ENCODE measurements around the gene CCDC77. TPM values are rescaled to one million over a fixed set of nuclear protein-coding genes. Genes with fewer than 3 reads are reported as not detected.
"Not testable (repeated sequence)": the region's sequence is repeated elsewhere in the genome, so short reads cannot be mapped to it uniquely, and the experiment has no call there.

CCDC77 gene
- total RNA-seq, 4 donors from 2014 or later, result 10.2 to 20.3 (median 12.3) TPM

DNA sequence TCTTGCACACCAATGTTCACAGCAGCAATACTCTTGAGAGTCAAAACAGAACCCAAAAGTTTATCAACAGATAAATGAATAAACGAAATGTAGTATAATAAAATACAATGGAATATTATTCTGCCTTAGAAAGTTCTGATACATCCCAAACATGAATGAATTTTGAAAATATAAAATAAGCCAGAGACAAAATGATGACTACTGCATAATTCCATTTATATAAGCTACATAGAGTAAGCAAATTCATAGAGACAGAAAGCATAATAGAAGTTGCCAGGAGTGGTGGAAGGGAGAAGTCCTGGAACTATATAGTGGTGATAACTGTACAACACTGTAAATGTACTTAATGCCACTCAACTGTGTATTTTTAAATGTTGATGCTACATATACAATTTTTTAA, 33.5 kb upstream of the CCDC77 start:
- Histone ChIP-seq H3K27ac (no peak overlapping the region), H3K9me3 (no peaks in the 10 kb centered on the region), H3K4me3 (replicated peaks in 1 of 3) (no peak overlapping the region), H3K4me1 (no peaks in the 10 kb centered on the region), H3K36me3 (peaks cover 31 to 33% of the 10 kb centered on the region in 2 donors), H3K27me3 (no peaks in the 10 kb centered on the region)
- intact Hi-C loops (cut with DNase I), result no loop called here
- no peak for DNase-seq
- TF ChIP-seq POLR2A (IDR thresholded peaks at IDR 0.05), result no peak
- TF ChIP-seq, protein P1, sequence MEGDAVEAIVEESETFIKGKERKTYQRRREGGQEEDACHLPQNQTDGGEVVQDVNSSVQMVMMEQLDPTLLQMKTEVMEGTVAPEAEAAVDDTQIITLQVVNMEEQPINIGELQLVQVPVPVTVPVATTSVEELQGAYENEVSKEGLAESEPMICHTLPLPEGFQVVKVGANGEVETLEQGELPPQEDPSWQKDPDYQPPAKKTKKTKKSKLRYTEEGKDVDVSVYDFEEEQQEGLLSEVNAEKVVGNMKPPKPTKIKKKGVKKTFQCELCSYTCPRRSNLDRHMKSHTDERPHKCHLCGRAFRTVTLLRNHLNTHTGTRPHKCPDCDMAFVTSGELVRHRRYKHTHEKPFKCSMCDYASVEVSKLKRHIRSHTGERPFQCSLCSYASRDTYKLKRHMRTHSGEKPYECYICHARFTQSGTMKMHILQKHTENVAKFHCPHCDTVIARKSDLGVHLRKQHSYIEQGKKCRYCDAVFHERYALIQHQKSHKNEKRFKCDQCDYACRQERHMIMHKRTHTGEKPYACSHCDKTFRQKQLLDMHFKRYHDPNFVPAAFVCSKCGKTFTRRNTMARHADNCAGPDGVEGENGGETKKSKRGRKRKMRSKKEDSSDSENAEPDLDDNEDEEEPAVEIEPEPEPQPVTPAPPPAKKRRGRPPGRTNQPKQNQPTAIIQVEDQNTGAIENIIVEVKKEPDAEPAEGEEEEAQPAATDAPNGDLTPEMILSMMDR (IDR thresholded peaks at IDR 0.05), result no peak
- 95 to 98% methylated on average over 1 of the region's 1 CpG for WGBS, 2 donors

DNA sequence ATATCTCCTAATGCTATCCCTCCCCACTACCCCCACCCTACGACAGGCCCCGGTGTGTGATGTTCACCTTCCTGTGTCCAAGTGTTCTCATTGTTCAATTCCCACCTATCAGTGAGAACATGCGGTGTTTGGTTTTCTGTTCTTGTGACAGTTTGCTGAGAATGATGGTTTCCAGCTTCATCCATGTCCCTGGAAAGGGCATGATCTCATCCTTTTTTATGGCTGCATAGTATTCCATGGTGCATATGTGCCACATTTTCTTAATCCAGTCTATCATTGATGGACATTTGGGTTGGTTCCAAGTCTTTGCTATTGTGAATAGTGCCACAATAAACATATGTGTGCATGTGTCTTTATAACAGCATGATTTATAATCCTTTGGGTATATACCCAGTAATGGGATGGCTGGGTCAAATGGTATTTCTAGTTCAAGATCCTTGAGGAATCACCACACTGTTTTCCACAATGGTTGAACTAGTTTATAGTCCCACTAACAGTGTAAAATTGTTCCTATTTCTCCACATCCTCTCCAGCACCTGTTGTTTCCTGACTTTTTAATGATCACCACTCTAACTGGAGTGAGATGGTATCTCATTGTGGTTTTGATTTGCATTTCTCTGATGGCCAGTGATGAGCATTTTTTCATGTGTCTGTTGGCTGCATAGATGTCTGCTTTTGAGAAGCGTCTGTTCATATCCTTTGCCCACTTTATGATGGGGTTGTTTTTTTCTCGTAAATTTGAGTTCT, 30.5 kb upstream of the CCDC77 start:
- 97 to 99% methylated on average over 5 of the region's 5 CpGs for WGBS, 2 donors
- H3K27me3 ChIP-seq; intact Hi-C loops (cut with DNase I); DNase-seq; H3K27ac ChIP-seq; H3K4me1 ChIP-seq; H3K9me3 ChIP-seq; H3K4me3 ChIP-seq (replicated peaks in 1 of 3): not testable (repeated sequence)
- H3K36me3 ChIP-seq, result peaks cover 15 to 21% of the 10 kb centered on the region in 2 donors

DNA sequence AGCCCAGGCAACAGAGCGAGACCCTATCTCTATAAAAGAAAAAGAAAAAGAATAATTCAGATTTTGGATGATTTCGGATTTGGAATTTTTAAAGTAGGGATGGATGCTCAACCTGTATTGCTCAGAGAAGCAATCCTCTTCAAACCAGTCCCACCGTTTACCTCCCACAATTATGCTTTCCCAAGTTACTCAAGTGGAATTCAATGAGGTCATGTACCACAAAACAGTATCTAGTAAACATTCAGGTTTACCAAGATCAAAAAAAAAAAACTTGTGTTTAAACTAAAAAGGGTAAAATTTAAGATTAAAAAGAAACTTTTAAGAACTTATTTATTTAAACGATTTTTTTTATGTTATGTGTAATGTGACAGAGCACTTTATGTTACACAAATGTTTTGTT, 14.8 kb upstream of the CCDC77 start:
- intact Hi-C loops (cut with DNase I), result no loop called here
- Histone ChIP-seq H3K27me3 (no peaks in the 10 kb centered on the region), H3K27ac (no peak overlapping the region), H3K9me3 (no peaks in the 10 kb centered on the region), H3K4me1 (peaks cover 18 to 28% of the 10 kb centered on the region in 2 donors), H3K4me3 (replicated peaks in 1 of 3) (no peak overlapping the region), H3K36me3 (peaks cover 17 to 26% of the 10 kb centered on the region in 2 donors)
- DNase-seq, result no peak
- 64 to 69% methylated on average over 4 of the region's 4 CpGs for WGBS, 2 donors
- TF ChIP-seq, protein P1 (IDR thresholded peaks at IDR 0.05), result no peak
- no peak for TF ChIP-seq POLR2A (IDR thresholded peaks at IDR 0.05)

DNA sequence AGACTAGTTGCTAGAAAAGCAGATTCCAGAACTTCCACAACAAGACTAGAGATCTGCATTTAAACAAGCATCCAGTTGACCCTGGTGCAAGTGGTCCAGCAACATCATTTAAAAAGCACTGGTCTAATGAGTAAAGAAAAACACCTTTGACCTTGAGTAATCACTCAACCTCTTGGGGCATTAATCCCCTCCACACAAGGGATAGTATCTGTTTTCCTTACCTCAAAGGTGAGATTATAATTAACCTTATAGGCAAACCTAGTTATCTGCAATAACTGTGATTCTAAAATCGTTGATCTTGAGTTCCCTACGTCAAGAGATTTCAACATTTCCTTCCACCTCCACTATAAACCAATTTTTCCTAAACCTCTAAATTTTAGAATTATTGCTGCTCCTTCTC, 13.4 kb upstream of the CCDC77 start:
- WGBS, 2 donors, result 1 to 3% methylated on average over 2 of the region's 2 CpGs
- intact Hi-C loops (cut with DNase I), result no loop called here
- H3K4me1 ChIP-seq, result peaks cover 18 to 28% of the 10 kb centered on the region in 2 donors
- TF ChIP-seq POLR2A (IDR thresholded peaks at IDR 0.05), result no peak
- TF ChIP-seq, protein P1 (IDR thresholded peaks at IDR 0.05), result no peak
- H3K27me3 ChIP-seq, result no peaks in the 10 kb centered on the region
- peaks cover 11 to 14% of the 10 kb centered on the region in 2 donors for H3K36me3 ChIP-seq
- DNase-seq, result no peak
- no peaks in the 10 kb centered on the region for H3K9me3 ChIP-seq
- peak overlapping the region; percentile 30 to 84 (median 82) for H3K4me3 ChIP-seq (replicated peaks in 1 of 3)
- H3K27ac ChIP-seq, result peak overlapping the region in 2 of 3 donors; percentile 92 to 94

DNA sequence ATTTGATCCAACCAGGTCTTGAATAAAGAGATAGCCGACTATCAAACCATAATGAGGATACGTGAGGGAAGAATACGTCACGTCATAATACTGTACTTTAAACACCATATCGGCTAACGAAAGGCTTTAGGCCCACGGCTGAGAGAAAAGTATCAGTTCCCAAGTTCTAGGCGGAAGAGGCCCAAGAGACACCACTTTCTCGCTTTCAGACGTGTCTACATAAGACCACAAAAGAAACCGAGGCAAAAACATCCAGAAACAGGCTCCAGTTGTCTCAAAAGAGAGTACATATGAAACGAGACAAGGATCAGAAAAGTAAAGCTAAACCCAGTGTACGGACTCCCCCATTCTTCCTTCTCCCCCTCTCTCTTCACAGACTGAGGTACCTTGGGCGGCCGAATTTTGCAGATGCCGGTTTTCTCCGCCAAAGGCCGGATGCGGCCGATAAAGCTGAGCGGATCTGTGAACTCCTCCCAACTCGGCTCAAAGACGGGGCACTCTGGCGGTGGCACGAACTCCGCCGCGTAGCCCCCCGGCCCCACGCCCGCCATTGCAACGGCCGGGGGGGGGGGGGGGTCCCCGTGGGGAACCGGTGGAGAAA, 12.8 kb upstream of the CCDC77 start:
- Histone ChIP-seq H3K27me3 (no peaks in the 10 kb centered on the region), H3K4me3 (replicated peaks in 1 of 3) (peak overlapping the region; percentile 30 to 84 (median 82)), H3K27ac (peak overlapping the region; percentile 92 to 97 (median 94)), H3K36me3 (peaks cover 8 to 9% of the 10 kb centered on the region in 2 donors), H3K9me3 (no peaks in the 10 kb centered on the region), H3K4me1 (peaks cover 18 to 28% of the 10 kb centered on the region in 2 donors)
- intact Hi-C loops (cut with DNase I), result no loop called here
- 0% methylated on average over 19 to 21 of the region's 35 CpGs for WGBS, 2 donors
- no peak for TF ChIP-seq POLR2A (IDR thresholded peaks at IDR 0.05)
- TF ChIP-seq, protein P1 (IDR thresholded peaks at IDR 0.05), result no peak
- DNase-seq, result peak in 1 of 2 donors; percentile 14

All from thyroid gland (tissue), 4 donors.